Measurements from ENCODE around the gene CASKIN2.

CASKIN2 gene

DNA sequence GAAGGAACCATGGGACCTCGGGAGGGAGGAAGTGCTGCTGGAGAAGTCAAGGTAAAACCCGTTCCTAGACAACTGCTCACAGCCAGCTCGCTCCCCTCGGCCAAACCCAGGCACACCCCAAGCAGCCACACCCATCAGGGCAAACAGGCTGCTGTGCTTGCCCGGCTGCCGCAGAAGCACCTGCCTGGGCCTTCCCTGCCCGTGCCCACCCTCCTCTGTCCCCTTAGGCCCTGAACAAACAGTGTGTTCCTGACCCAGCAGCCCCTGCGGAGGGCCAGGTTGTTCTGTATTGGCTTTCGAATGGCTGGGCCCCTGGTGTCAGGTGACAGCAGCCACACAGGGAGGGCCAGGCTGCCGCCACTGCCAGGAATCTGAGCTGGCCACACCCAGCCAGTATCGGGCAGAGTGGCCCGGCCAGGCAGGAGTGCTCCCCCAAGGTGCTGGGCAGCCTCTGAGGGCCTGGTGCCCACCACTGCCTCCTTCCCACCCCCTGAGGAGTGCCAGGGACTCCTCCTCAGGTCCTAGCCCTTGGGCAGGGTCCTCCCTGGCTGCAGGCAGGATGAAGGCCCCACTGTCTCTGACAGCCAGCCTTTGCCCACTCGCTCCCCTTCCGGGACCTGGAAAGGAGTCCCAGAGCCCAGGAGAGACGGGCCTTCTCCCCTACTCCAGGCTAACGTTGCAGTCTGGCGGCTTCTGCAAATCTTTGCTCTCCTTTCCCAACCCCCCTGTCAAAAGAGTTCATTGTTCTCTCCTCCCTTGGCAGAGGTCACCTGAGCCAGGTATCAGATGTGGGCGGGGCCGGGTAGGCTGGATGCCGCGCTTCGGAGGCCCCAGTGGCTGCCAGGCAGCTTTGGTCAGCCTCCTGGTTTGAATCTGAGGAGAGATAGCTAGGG is 34.2 kb upstream of the CASKIN2 start:
- Histone ChIP-seq H3K9ac (ENCODE audit: low read length) (no peak overlapping the region), H3K4me3 (ENCODE audit: low read length) (no peak overlapping the region), H3K27me3 (ENCODE audit: low read depth, low read length) (no peaks in the 10 kb centered on the region), H3K79me2 (ENCODE audit: low read length) (no peaks in the 10 kb centered on the region), H3K9me3 (ENCODE audit: insufficient read depth, low read length) (no peaks in the 10 kb centered on the region), H3K4me2 (ENCODE audit: low read length) (no peak overlapping the region), H3K36me3 (replicated peaks; ENCODE audit: low read depth, low read length) (no peaks in the 10 kb centered on the region), H2AFZ (ENCODE audit: low read depth, low read length) (no peak overlapping the region), H4K20me1 (ENCODE audit: insufficient read depth, low read length) (no peaks in the 10 kb centered on the region), H3K4me1 (ENCODE audit: low read length) (no peaks in the 10 kb centered on the region), H3K27ac (ENCODE audit: low read length) (no peak overlapping the region)
- no peak for TF ChIP-seq EZH2phosphoT487 (IDR thresholded peaks at IDR 0.05; ENCODE audit: low read depth)
- TF ChIP-seq CTCF (IDR thresholded peaks at IDR 0.05; ENCODE audit: low read depth, low read length): no peak

- Histone ChIP-seq H3K9me3 (ENCODE audit: insufficient read depth, low read length) (no peaks in the 10 kb centered on the region), H3K27ac (ENCODE audit: low read length) (no peak overlapping the region), H2AFZ (ENCODE audit: low read depth, low read length) (no peak overlapping the region), H3K9ac (ENCODE audit: low read length) (no peak overlapping the region), H3K4me2 (ENCODE audit: low read length) (no peak overlapping the region), H3K27me3 (ENCODE audit: low read depth, low read length) (no peaks in the 10 kb centered on the region), H3K4me1 (ENCODE audit: low read length) (no peaks in the 10 kb centered on the region), H4K20me1 (ENCODE audit: insufficient read depth, low read length) (no peaks in the 10 kb centered on the region), H3K36me3 (replicated peaks; ENCODE audit: low read depth, low read length) (no peaks in the 10 kb centered on the region), H3K4me3 (ENCODE audit: low read length) (no peak overlapping the region), H3K79me2 (ENCODE audit: low read length) (no peaks in the 10 kb centered on the region)
- TF ChIP-seq CTCF (IDR thresholded peaks at IDR 0.05; ENCODE audit: low read depth, low read length): no peak
- TF ChIP-seq EZH2phosphoT487 (IDR thresholded peaks at IDR 0.05; ENCODE audit: low read depth): no peak
Measured at GRCh38 chr17:75548813-75549212, 33.5 kb upstream of the CASKIN2 start.

DNA sequence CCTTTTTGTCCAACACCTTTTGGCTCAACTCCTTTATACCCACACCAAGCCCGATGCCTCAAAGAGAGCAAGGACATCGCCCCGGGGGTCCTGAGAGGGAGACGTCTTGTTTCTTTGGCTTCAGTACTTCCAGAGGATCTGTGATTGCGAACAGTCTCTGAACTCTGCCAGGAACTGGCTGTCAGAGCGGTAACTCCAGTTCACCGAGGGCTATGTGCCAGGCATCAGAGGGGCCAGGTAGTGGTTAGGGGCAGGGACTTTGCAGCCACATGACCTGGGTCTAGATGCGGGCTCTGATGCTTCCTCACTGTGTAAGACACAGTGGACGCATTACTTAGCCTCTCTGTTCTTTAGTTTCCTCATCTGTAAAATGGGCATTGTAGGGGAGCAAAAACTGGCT is 31.8 kb upstream of the CASKIN2 start:
- Histone ChIP-seq H3K9ac (ENCODE audit: low read length) (no peak overlapping the region), H3K27me3 (ENCODE audit: low read depth, low read length) (no peaks in the 10 kb centered on the region), H3K4me3 (ENCODE audit: low read length) (no peak overlapping the region), H3K4me1 (ENCODE audit: low read length) (peaks cover 6% of the 10 kb centered on the region; the same call in 1 of the 2 replicates), H3K27ac (ENCODE audit: low read length) (no peak overlapping the region), H3K79me2 (ENCODE audit: low read length) (no peaks in the 10 kb centered on the region), H3K4me2 (ENCODE audit: low read length) (no peak overlapping the region), H2AFZ (ENCODE audit: low read depth, low read length) (no peak overlapping the region), H3K36me3 (replicated peaks; ENCODE audit: low read depth, low read length) (no peaks in the 10 kb centered on the region), H3K9me3 (ENCODE audit: insufficient read depth, low read length) (no peaks in the 10 kb centered on the region), H4K20me1 (ENCODE audit: insufficient read depth, low read length) (no peaks in the 10 kb centered on the region)
- TF ChIP-seq CTCF (IDR thresholded peaks at IDR 0.05; ENCODE audit: low read depth, low read length) (no peak), EZH2phosphoT487 (IDR thresholded peaks at IDR 0.05; ENCODE audit: low read depth) (no peak)

DNA sequence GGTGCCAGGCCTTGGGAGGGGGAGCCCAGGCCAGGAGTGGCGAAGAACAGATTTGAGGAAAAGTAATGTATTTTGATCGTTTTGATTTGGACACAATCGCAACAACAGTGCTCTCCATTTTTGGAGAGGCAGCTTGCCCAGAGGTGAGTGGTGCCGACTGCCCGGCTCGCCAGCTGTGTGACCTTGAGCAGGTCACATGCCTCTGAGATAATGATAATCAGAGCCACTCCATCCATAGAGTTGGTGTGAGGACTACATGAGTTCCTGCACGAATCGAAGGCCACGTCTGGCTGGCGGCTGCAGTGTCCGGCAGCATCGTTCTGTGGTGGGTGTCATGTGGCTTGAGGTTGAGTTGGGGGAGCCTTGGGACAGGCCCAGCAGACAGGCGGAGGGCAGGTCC is 30.8 kb upstream of the CASKIN2 start:
- Histone ChIP-seq H3K4me1 (ENCODE audit: low read length) (peaks cover 6% of the 10 kb centered on the region; the same call in 1 of the 2 replicates), H3K4me2 (ENCODE audit: low read length) (no peak overlapping the region), H3K9ac (ENCODE audit: low read length) (no peak overlapping the region), H2AFZ (ENCODE audit: low read depth, low read length) (no peak overlapping the region), H3K79me2 (ENCODE audit: low read length) (no peaks in the 10 kb centered on the region), H3K9me3 (ENCODE audit: insufficient read depth, low read length) (no peaks in the 10 kb centered on the region), H3K4me3 (ENCODE audit: low read length) (no peak overlapping the region), H4K20me1 (ENCODE audit: insufficient read depth, low read length) (no peaks in the 10 kb centered on the region), H3K36me3 (replicated peaks; ENCODE audit: low read depth, low read length) (no peaks in the 10 kb centered on the region), H3K27ac (ENCODE audit: low read length) (no peak overlapping the region), H3K27me3 (ENCODE audit: low read depth, low read length) (no peaks in the 10 kb centered on the region)
- TF ChIP-seq EZH2phosphoT487 (IDR thresholded peaks at IDR 0.05; ENCODE audit: low read depth) (no peak), CTCF (IDR thresholded peaks at IDR 0.05; ENCODE audit: low read depth, low read length) (no peak)

All from OCI-LY3 (cell line).